Measurements from ENCODE around the gene COX5A.

The COX5A gene

GRCh38 chr15:74878273-74878672, 59.6 kb downstream of the COX5A start:
- Histone ChIP-seq H3K9me3 (ENCODE audit: control insufficient read depth, low read length) (no peaks in the 10 kb centered on the region), H3K9ac (ENCODE audit: low read length) (no peak overlapping the region), H3K79me1 (replicated peaks; ENCODE audit: low read length, poor library complexity, severe bottlenecking) (no peaks in the 10 kb centered on the region), H3K27ac (ENCODE audit: low read length, poor library complexity, severe bottlenecking) (no peak overlapping the region), H3K18ac (ENCODE audit: low read depth in 1 of 2, low read length in 2 of 2) (no peak overlapping the region), H2BK15ac (ENCODE audit: low read depth, poor library complexity, severe bottlenecking) (no peak overlapping the region), H4K91ac (ENCODE audit: low read length) (no peak overlapping the region), H3K23ac (ENCODE audit: low read length in 2 of 2) (no peak overlapping the region), H2BK5ac (ENCODE audit: low read depth, low read length, poor library complexity, severe bottlenecking) (no peak overlapping the region), H2AK5ac (ENCODE audit: low read length, severe bottlenecking) (no peak overlapping the region), H3K4me2 (ENCODE audit: low read length, poor library complexity, severe bottlenecking) (no peak overlapping the region), H4K8ac (ENCODE audit: low read length) (no peak overlapping the region), H3K4ac (ENCODE audit: low read depth in 1 of 2, low read length in 2 of 2) (no peak overlapping the region), H3K27me3 (ENCODE audit: control insufficient read depth in 1 of 2, insufficient read depth in 1 of 2, low read length in 2 of 2) (no peaks in the 10 kb centered on the region), H2BK120ac (ENCODE audit: low read depth, low read length) (no peak overlapping the region), H3K14ac (ENCODE audit: low read length in 2 of 2) (no peak overlapping the region), H3K36me3 (ENCODE audit: control insufficient read depth in 1 of 2, insufficient read depth in 2 of 2, low read depth in 1 of 2, low read length in 2 of 2) (no peaks in the 10 kb centered on the region), H3K4me3 (ENCODE audit: insufficient read depth in 1 of 2, low read depth in 1 of 2, low read length in 2 of 2) (no peak overlapping the region), H2AFZ (ENCODE audit: low read depth, low read length) (no peak overlapping the region), H3K4me1 (ENCODE audit: control insufficient read depth, insufficient read depth, low read depth, low read length) (peaks cover 7% of the 10 kb centered on the region), H2BK12ac (ENCODE audit: low read length in 2 of 2) (no peak overlapping the region)
- 77% methylated on average over 3 of the region's 4 CpGs for WGBS
- DNase-seq = no peak

DNA sequence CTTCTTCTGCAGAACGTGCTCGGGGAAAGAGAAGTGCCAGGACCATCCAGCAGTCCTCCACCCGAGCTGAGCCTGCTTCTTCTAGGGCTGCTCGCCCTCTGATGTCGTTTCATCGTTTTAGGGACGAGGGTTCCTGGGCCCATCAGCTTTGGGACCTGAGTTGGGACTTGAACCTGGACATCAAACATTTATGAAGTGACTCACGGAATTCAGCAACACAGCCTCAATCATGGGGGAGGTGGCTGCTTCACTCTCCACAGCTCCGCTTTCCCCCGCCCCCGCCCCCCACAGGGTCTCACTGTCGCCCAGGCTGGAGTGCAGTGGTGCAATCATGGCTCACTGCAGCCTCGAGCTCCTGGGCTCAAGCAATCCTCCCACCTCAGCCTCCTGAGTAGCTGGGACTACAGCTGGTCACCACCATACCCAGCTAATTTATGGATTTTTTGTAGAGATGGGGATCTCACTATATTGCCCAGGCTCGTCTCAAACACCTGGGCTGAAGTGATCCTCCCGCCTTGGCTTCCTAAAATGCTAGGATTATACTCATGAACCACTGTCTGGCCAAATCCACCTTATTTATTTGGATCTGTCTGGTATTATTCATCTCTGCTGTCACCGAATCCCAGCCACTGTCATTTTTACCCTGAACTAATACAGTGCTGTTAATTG, 64.0 kb downstream of the COX5A start:
- Histone ChIP-seq H2AFZ (ENCODE audit: low read depth, low read length) (peak overlapping the region; percentile 77), H3K18ac (ENCODE audit: low read depth in 1 of 2, low read length in 2 of 2) (peak overlapping the region; percentile 88), H3K4me3 (ENCODE audit: insufficient read depth in 1 of 2, low read depth in 1 of 2, low read length in 2 of 2) (peak overlapping the region; percentile 39 to 100), H2BK120ac (ENCODE audit: low read depth, low read length) (no peak overlapping the region), H2AK5ac (ENCODE audit: low read length, severe bottlenecking) (no peak overlapping the region), H3K36me3 (ENCODE audit: control insufficient read depth in 1 of 2, insufficient read depth in 2 of 2, low read depth in 1 of 2, low read length in 2 of 2) (peaks cover 3 to 5% of the 10 kb centered on the region in 2 experiments), H3K27me3 (ENCODE audit: control insufficient read depth in 1 of 2, insufficient read depth in 1 of 2, low read length in 2 of 2) (no peaks in the 10 kb centered on the region), H3K4me2 (ENCODE audit: low read length, poor library complexity, severe bottlenecking) (peak overlapping the region; percentile 98), H3K9ac (ENCODE audit: low read length) (peak overlapping the region; percentile 97), H3K14ac (ENCODE audit: low read length in 2 of 2) (peak overlapping the region in 1 of 2 experiments; percentile 88), H4K91ac (ENCODE audit: low read length) (peak overlapping the region; percentile 47), H3K4ac (ENCODE audit: low read depth in 1 of 2, low read length in 2 of 2) (peak overlapping the region; percentile 74 to 90), H3K23ac (ENCODE audit: low read length in 2 of 2) (no peak overlapping the region), H3K79me1 (replicated peaks; ENCODE audit: low read length, poor library complexity, severe bottlenecking) (peaks cover 5% of the 10 kb centered on the region), H3K27ac (ENCODE audit: low read length, poor library complexity, severe bottlenecking) (peak overlapping the region; percentile 23), H3K4me1 (ENCODE audit: control insufficient read depth, insufficient read depth, low read depth, low read length) (peaks cover 23% of the 10 kb centered on the region), H3K9me3 (ENCODE audit: control insufficient read depth, low read length) (no peaks in the 10 kb centered on the region), H2BK5ac (ENCODE audit: low read depth, low read length, poor library complexity, severe bottlenecking) (no peak overlapping the region), H2BK12ac (ENCODE audit: low read length in 2 of 2) (peak overlapping the region; percentile 19 to 71), H2BK15ac (ENCODE audit: low read depth, poor library complexity, severe bottlenecking) (no peak overlapping the region), H4K8ac (ENCODE audit: low read length) (peak overlapping the region; percentile 98)
- peak; percentile 29 for DNase-seq
- WGBS = 42% methylated on average over 14 of the region's 16 CpGs

GRCh38 chr15:74873036-74873755, 64.7 kb downstream of the COX5A start, which contains the start of gene SCAMP2:
Gene SCAMP2 (minus strand): TSS chr15:74873365. CDS start chr15:74873255, 110 bp downstream.
- H4K91ac ChIP-seq (ENCODE audit: low read length) = peak within 1 kb of the TSS; percentile 73
- H3K4me1 ChIP-seq (ENCODE audit: control insufficient read depth, insufficient read depth, low read depth, low read length) = peaks cover 28% of the 10 kb centered on the region

GRCh38 chr15:74872702-74873035, 65.2 kb downstream of the COX5A start:
- no peak overlapping the region for H2BK12ac ChIP-seq (ENCODE audit: low read length in 2 of 2)
- H3K27ac ChIP-seq (ENCODE audit: low read length, poor library complexity, severe bottlenecking) = no peak overlapping the region
- H2BK15ac ChIP-seq (ENCODE audit: low read depth, poor library complexity, severe bottlenecking) = no peak overlapping the region
- H4K91ac ChIP-seq (ENCODE audit: low read length) = no peak overlapping the region
- peaks cover 29% of the 10 kb centered on the region for H3K4me1 ChIP-seq (ENCODE audit: control insufficient read depth, insufficient read depth, low read depth, low read length)
- no peak overlapping the region for H4K8ac ChIP-seq (ENCODE audit: low read length)
- H2BK120ac ChIP-seq (ENCODE audit: low read depth, low read length) = no peak overlapping the region
- no peaks in the 10 kb centered on the region for H3K27me3 ChIP-seq (ENCODE audit: control insufficient read depth in 1 of 2, insufficient read depth in 1 of 2, low read length in 2 of 2)
- H3K14ac ChIP-seq (ENCODE audit: low read length in 2 of 2) = no peak overlapping the region
- no peak overlapping the region for H2BK5ac ChIP-seq (ENCODE audit: low read depth, low read length, poor library complexity, severe bottlenecking)
- H3K79me1 ChIP-seq (replicated peaks; ENCODE audit: low read length, poor library complexity, severe bottlenecking) = peaks cover 5% of the 10 kb centered on the region
- peak overlapping the region in 1 of 2 experiments; percentile 29 for H3K18ac ChIP-seq (ENCODE audit: low read depth in 1 of 2, low read length in 2 of 2)
- H3K9me3 ChIP-seq (ENCODE audit: control insufficient read depth, low read length) = no peaks in the 10 kb centered on the region
- H3K36me3 ChIP-seq (ENCODE audit: control insufficient read depth in 1 of 2, insufficient read depth in 2 of 2, low read depth in 1 of 2, low read length in 2 of 2) = peaks cover 3 to 9% of the 10 kb centered on the region in 2 experiments
- peak overlapping the region; percentile 72 to 100 for H3K4me3 ChIP-seq (ENCODE audit: insufficient read depth in 1 of 2, low read depth in 1 of 2, low read length in 2 of 2)
- 0% methylated on average over 10 of the region's 11 CpGs for WGBS
- no peak overlapping the region for H3K23ac ChIP-seq (ENCODE audit: low read length in 2 of 2)
- peak overlapping the region; percentile 23 for H2AK5ac ChIP-seq (ENCODE audit: low read length, severe bottlenecking)
- no peak overlapping the region for H2AFZ ChIP-seq (ENCODE audit: low read depth, low read length)
- no peak overlapping the region for H3K4ac ChIP-seq (ENCODE audit: low read depth in 1 of 2, low read length in 2 of 2)
- DNase-seq = no peak
- H3K4me2 ChIP-seq (ENCODE audit: low read length, poor library complexity, severe bottlenecking) = peak overlapping the region; percentile 98
- peak overlapping the region; percentile 97 for H3K9ac ChIP-seq (ENCODE audit: low read length)

More at GRCh38 chr15:74873036-74873755, 64.7 kb downstream of the COX5A start, which contains the start of gene SCAMP2:
- Histone ChIP-seq H3K79me1 (replicated peaks; ENCODE audit: low read length, poor library complexity, severe bottlenecking) (peaks cover 5% of the 10 kb centered on the region), H3K18ac (ENCODE audit: low read depth in 1 of 2, low read length in 2 of 2) (peak within 1 kb of the TSS; percentile 88 to 97), H2AFZ (ENCODE audit: low read depth, low read length) (peak within 1 kb of the TSS; percentile 77), H3K4me3 (ENCODE audit: insufficient read depth in 1 of 2, low read depth in 1 of 2, low read length in 2 of 2) (peak within 1 kb of the TSS; percentile 72 to 100), H2BK15ac (ENCODE audit: low read depth, poor library complexity, severe bottlenecking) (peak within 1 kb of the TSS; percentile 12), H3K27me3 (ENCODE audit: control insufficient read depth in 1 of 2, insufficient read depth in 1 of 2, low read length in 2 of 2) (no peaks in the 10 kb centered on the region), H3K4me2 (ENCODE audit: low read length, poor library complexity, severe bottlenecking) (peak within 1 kb of the TSS; percentile 98), H4K8ac (ENCODE audit: low read length) (peak within 1 kb of the TSS; percentile 98), H3K9me3 (ENCODE audit: control insufficient read depth, low read length) (no peaks in the 10 kb centered on the region), H2BK120ac (ENCODE audit: low read depth, low read length) (no peak within 1 kb of the TSS), H3K23ac (ENCODE audit: low read length in 2 of 2) (no peak within 1 kb of the TSS), H3K36me3 (ENCODE audit: control insufficient read depth in 1 of 2, insufficient read depth in 2 of 2, low read depth in 1 of 2, low read length in 2 of 2) (peaks cover 3 to 5% of the 10 kb centered on the region in 2 experiments), H3K14ac (ENCODE audit: low read length in 2 of 2) (peak within 1 kb of the TSS in 1 of 2 experiments; percentile 88), H2BK5ac (ENCODE audit: low read depth, low read length, poor library complexity, severe bottlenecking) (peak within 1 kb of the TSS; percentile 48), H2AK5ac (ENCODE audit: low read length, severe bottlenecking) (peak within 1 kb of the TSS; percentile 49), H3K4ac (ENCODE audit: low read depth in 1 of 2, low read length in 2 of 2) (peak within 1 kb of the TSS; percentile 74 to 90), H3K9ac (ENCODE audit: low read length) (peak within 1 kb of the TSS; percentile 97), H2BK12ac (ENCODE audit: low read length in 2 of 2) (peak within 1 kb of the TSS; percentile 19 to 71), H3K27ac (ENCODE audit: low read length, poor library complexity, severe bottlenecking) (peak within 1 kb of the TSS; percentile 82)
- WGBS = 2% methylated on average over 19 of the region's 52 CpGs
- peak; percentile 97 for DNase-seq

Measured in mesenchymal stem cell (in vitro differentiated cells and primary cell).